Glutamatergic neuron (in vitro differentiated cells): Measurements from ENCODE around the gene DHFR2. TPM values are rescaled to one million over a fixed set of nuclear protein-coding genes. Genes with fewer than 3 reads are reported as not detected.

Experiments
- DNase-seq: peaks from one replicate; pipeline ENCODE4 v3.0.0; 2022
- H3K27ac Mint-ChIP-seq: one replicate; pipeline ENCODE4 v1.8.0; 2020; ENCODE audit warnings: mild to moderate bottlenecking, mixed read lengths, inconsistent platforms; ENCODE audit not compliant: unreplicated experiment
- H3K27me3 Mint-ChIP-seq: one replicate; pipeline ENCODE4 v1.8.0; 2020; ENCODE audit warnings: mild to moderate bottlenecking, moderate library complexity, mixed read lengths, inconsistent platforms; ENCODE audit not compliant: unreplicated experiment
- H3K36me3 Mint-ChIP-seq: one replicate; pipeline ENCODE4 v1.8.0; 2020; ENCODE audit warnings: mild to moderate bottlenecking, mixed read lengths, inconsistent platforms; ENCODE audit not compliant: unreplicated experiment
- H3K4me1 Mint-ChIP-seq: one replicate; pipeline ENCODE4 v1.8.0; 2020; ENCODE audit warnings: mild to moderate bottlenecking, low read depth, mixed read lengths, inconsistent platforms; ENCODE audit not compliant: unreplicated experiment
- H3K4me3 Mint-ChIP-seq: one replicate; pipeline ENCODE4 v1.8.0; 2020; ENCODE audit warnings: mild to moderate bottlenecking, mixed read lengths, inconsistent platforms; ENCODE audit not compliant: unreplicated experiment
- H3K9me3 Mint-ChIP-seq: one replicate; pipeline ENCODE4 v1.8.0; 2020; ENCODE audit warnings: mild to moderate bottlenecking, moderate library complexity, mixed read lengths, inconsistent platforms; ENCODE audit not compliant: unreplicated experiment
- CTCF ChIP-seq: fragments of 200-600 bp; sonication (generic); IDR thresholded peaks from one replicate; pipeline ENCODE4 v1.5.0; 2021; ENCODE audit not compliant: partially characterized antibody, unreplicated experiment
- total RNA-seq: library from RNA; stranded (reverse); fragmentation: NEBNext Ultra II Directional; extraction: Animal tissue kit (Norgen Biotek cat#: 25700); gene quantifications from one replicate; pipeline ENCODE4 v1.2.1, GENCODE V29; 2021; ENCODE audit not compliant: unreplicated experiment

Gene DHFR2
- total RNA-seq, 1 donor from 2014 or later, result 3.5 TPM

- DNase-seq, result no peak
- H3K27me3 Mint-ChIP-seq, result peaks cover 2% of the 10 kb centered on the region
- H3K4me3 Mint-ChIP-seq, result no peak overlapping the region
- TF ChIP-seq CTCF, result no peak
- no peaks in the 10 kb centered on the region for H3K36me3 Mint-ChIP-seq
- no peaks in the 10 kb centered on the region for H3K9me3 Mint-ChIP-seq
- no peaks in the 10 kb centered on the region for H3K4me1 Mint-ChIP-seq
- no peak overlapping the region for H3K27ac Mint-ChIP-seq
These were observed 53.1 kb downstream of the DHFR2 start for GRCh38 chr3:94009608-94010007.

GRCh38 chr3:94008253-94008652 is 54.5 kb downstream of the DHFR2 start:
- Mint-ChIP-seq H3K27ac (no peak overlapping the region), H3K4me1 (no peaks in the 10 kb centered on the region), H3K9me3 (no peaks in the 10 kb centered on the region), H3K36me3 (no peaks in the 10 kb centered on the region), H3K4me3 (no peak overlapping the region), H3K27me3 (peaks cover 2% of the 10 kb centered on the region)
- no peak for TF ChIP-seq CTCF
- no peak for DNase-seq

Other genes with a start within 250 kb of the DHFR2 start
- gene PROS1, start 89.0 kb downstream of the DHFR2 start, total RNA-seq, result 4.9 TPM
- gene ARL13B, start 82.8 kb downstream of the DHFR2 start, total RNA-seq, result 12.1 TPM
- not detected for gene STX19, start 34.3 kb downstream of the DHFR2 start, total RNA-seq
- 16.3 TPM for gene NSUN3, start 145 bp upstream of the DHFR2 start, total RNA-seq